GM10847 (cell line): Measurements from ENCODE around the gene ACAA1.

Source experiments
- POLR2A ChIP-seq: IDR thresholded peaks from 2 replicates; pipeline ENCODE4 v1.6.1; 2011; ENCODE audit not compliant: insufficient read length; ENCODE audit errors: extremely low read depth

The ACAA1 gene

GRCh38 chr3:38141173-38141951 is 4.4 kb upstream of the ACAA1 start:
- TF ChIP-seq POLR2A, result no peak

- TF ChIP-seq POLR2A, result no peak
These were observed 3.6 kb upstream of the ACAA1 start for GRCh38 chr3:38140326-38141172.

GRCh38 chr3:38139652-38140051 is 2.7 kb upstream of the ACAA1 start:
- no peak for TF ChIP-seq POLR2A

- TF ChIP-seq POLR2A, result no peak
These were observed 2.3 kb upstream of the ACAA1 start for GRCh38 chr3:38139191-38139590.

- TF ChIP-seq POLR2A, result peak; percentile 96
These were observed 1.6 kb upstream of the ACAA1 start, which contains the start of gene MYD88 for GRCh38 chr3:38138349-38139190. Gene MYD88 (plus strand): TSS chr3:38138661. CDS start chr3:38138701, 40 bp downstream.

- TF ChIP-seq POLR2A, result no peak
These were observed 855 bp upstream of the ACAA1 start for GRCh38 chr3:38137615-38138348.

- no peak for TF ChIP-seq POLR2A
These were observed 542 bp downstream of the ACAA1 start for GRCh38 chr3:38136393-38136776.

- TF ChIP-seq POLR2A, result no peak
These were observed 3.1 kb downstream of the ACAA1 start for GRCh38 chr3:38133557-38134405.

GRCh38 chr3:38133209-38133556 is 3.7 kb downstream of the ACAA1 start:
- no peak for TF ChIP-seq POLR2A

GRCh38 chr3:38131621-38132369 is 5.1 kb downstream of the ACAA1 start:
- TF ChIP-seq POLR2A, result no peak

- TF ChIP-seq POLR2A, result no peak
These were observed 6.3 kb downstream of the ACAA1 start for GRCh38 chr3:38130631-38131065.

- TF ChIP-seq POLR2A, result no peak
These were observed 7.9 kb downstream of the ACAA1 start for GRCh38 chr3:38129058-38129457.

GRCh38 chr3:38128303-38128655 is 8.6 kb downstream of the ACAA1 start:
- no peak for TF ChIP-seq POLR2A

GRCh38 chr3:38127611-38128302 is 9.2 kb downstream of the ACAA1 start:
- TF ChIP-seq POLR2A, result no peak
